ENCODE results near the gene FYN.
"Not testable (repeated sequence)": the region's sequence is repeated elsewhere in the genome, so short reads cannot be mapped to it uniquely, and the experiment has no call there.

Gene FYN

GRCh38 chr6:111687652-111688051 lies 185.6 kb downstream of the FYN start:
- DNase-seq, result no peak

GRCh38 chr6:111686932-111687266 lies 186.4 kb downstream of the FYN start:
- DNase-seq, result no peak

GRCh38 chr6:111686249-111686931 lies 186.9 kb downstream of the FYN start:
- peak in 21 of 56 donors; percentile 16 to 69 (median 36) for DNase-seq

DNA sequence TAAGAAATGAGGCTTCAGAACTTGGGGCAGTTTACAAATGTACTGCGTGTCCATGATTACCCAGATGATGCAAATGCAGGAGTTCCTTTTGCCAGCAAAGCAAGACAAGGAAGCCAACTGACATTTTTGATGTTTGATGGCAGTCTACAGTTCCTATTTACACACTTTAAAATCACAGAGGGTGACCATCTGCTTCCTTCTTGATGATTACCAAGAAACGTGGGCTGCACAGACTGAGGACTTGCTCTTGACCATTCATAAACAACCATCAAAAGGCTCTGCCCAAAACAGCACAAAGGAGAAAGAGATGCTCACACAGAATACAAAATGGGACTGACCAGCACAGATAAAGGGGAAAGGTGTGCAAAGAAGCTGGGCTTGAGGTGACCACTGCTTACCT lies 187.7 kb downstream of the FYN start:
- DNase-seq, result no peak

DNA sequence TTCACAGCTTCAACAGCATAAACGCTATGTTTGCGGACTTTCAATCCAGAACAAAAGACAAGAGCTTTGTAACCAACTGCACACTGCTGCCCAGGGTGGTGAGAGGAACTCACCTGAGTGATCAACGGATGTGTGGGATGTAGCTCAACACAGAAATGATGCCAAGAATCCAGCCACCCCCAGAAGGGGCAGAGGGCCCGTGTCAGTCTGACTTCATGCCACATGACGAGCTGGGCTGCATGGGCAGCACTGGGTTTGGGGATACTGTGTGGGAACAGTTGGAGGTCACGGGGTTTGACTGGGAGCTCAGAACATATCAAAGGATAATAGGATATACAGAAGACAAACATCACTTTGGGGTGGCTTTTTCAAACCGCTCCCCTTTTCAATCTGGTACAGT lies 188.2 kb downstream of the FYN start:
- no peak for DNase-seq

GRCh38 chr6:111683749-111684267 lies 189.4 kb downstream of the FYN start:
- no peak for DNase-seq

DNA sequence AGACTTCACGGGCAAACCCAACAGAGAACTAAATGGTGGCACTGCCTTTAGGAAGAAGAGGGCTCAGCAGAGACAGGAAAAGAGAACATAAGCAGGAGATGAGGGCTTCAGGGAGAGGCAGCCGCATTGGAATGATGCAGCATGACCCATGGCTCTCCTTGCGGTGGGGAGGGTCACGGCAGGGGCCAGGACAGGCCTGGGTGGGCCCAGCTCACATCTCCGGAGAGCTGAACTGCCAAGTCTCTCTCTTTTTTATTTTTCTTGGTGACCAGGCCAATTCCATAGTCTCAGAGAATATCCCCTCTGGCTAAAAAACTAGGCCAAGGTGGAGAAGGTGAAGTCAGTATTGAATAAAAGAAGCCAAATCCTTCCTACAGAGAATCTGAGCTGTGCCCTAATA lies 190.1 kb downstream of the FYN start:
- DNase-seq, result no peak

DNA sequence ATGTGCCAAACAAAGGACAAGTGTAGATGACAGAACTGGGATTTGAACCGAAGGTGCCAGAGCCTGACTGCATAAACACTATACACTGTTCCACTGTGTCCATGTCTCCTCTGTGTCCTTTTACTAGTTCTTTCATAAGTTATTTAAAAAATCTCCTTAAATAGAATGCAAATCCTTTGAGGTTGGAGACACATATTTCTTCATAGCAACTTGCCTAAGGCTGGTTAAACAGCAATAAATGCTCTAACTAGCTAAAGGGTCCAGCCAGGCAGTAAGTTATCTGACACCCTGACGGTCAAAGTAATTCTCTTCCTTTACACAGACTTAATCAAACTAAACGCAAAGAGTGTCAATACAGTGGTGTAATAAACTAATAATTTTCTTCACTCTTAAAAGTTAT lies 191.4 kb downstream of the FYN start:
- DNase-seq, result no peak

DNA sequence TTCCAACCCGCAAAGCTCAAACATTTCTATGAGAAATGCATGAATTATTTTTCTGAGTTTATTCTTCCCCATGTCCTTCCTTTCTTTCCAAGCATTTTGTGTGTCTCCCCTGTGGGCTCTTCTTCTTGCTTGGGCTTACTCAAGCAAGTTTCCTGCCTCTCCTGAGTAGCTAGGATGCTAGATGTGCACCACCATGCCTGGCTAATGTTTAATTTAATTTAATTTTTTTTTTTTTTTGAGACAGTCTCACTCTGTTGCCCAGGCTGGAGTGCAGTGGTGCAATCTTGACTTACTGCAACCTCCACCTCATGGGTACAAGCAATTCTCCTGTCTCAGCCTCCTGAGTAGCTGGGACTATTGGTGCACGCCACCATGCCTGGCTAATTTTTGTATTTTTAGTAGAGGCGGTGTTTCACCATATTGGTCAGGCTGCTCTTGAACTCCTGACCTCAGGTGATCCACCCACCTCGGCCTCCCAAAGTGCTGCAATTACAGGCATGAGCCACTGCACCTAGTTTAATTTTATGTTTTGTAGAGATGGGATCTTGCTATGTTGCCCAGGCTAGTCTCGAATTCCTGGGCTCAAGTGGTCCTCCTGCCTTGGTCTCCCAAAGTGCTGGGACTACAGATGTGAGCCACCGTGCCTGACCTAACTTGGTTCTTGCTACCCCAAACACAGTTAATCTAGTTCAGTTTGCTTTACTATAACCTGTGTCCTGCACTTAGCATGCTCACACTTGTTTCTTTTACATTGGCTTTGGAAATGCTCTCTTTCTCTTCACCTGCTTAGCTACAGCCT lies 192.2 kb downstream of the FYN start:
- DNase-seq, result not testable (repeated sequence)

GRCh38 chr6:111680015-111680712 lies 193.1 kb downstream of the FYN start:
- DNase-seq, result peak in 13 of 56 donors; percentile 14 to 57 (median 28)

GRCh38 chr6:111679126-111679858 lies 194.0 kb downstream of the FYN start:
- no peak for DNase-seq

- no peak for DNase-seq
These were observed 195.8 kb downstream of the FYN start for GRCh38 chr6:111677249-111677990.

DNA sequence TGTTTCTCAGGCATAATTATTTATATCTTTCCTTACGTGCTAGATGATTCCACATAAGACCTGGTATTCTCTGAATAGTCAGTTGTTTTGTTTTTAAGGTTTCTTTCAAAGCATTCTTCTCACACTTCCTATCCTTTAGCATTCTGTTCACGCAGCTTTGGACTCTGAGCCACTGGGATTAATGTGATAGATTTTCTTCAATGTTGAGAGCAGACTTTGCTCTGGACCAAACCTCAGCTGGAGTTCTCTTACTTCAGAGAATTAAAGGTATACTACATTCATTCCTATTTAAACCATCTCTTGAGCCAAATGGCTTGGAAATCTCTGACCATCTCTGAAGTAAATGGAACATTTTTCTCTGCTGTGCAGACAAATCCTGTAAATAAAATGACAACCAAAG lies 196.9 kb downstream of the FYN start:
- DNase-seq, result no peak

DNA sequence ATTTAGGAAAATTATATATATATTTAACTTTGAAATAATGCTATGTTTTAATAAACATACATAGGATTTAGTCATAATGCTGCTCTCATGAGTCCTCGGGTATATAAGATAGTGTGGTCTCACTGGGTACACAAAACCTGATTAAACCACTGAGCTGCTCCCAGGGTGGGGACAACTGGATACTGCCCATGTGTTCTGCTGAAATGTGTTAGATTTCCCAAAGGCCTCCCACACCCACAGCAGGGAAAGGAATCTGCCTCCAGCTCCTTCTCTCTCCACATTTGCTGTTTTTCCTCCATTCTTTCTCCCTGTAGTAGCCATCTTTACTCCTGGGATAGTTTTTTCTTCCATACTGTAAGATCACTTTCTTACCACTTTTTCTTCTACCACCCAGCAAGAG lies 198.4 kb downstream of the FYN start:
- no peak for DNase-seq

DNA sequence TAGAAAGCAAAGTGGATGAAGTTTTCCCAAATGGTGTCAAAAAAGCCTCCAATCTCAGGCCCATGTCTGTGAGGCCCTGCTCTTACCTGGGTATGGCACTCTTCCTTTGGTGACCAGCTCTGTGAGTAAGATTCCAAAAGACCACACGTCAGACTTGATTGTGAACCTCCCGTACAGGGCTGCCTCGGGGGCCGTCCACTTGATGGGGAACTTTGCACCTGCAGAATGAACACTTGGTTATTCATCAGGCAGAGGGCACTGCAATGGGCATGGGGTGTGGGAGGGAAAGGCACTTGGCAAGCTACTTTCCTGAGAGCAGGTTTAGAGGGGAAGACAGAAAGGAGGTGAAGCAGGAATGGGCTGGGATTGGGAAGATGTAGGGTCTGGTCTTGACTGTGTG lies 198.8 kb downstream of the FYN start:
- DNase-seq, result no peak

DNA sequence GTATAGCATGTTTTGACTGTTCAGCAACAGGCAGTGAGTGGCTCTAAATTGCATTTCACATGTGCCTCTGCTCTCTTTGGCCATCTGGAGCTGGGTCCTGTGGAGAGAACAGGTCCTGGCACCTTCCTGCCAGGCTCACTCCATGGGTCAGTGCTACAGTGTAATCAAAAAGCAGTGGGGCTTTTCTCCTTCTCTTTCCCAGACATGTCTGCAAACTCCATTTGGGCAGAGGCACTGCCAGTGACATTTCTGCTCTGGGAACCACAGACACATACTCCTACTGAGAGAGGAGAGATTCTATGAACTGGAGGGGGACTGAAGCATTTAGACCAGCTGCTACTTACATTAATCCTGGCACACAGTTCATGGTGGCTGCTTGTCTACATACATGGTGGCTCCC lies 199.3 kb downstream of the FYN start:
- DNase-seq, result no peak

DNA sequence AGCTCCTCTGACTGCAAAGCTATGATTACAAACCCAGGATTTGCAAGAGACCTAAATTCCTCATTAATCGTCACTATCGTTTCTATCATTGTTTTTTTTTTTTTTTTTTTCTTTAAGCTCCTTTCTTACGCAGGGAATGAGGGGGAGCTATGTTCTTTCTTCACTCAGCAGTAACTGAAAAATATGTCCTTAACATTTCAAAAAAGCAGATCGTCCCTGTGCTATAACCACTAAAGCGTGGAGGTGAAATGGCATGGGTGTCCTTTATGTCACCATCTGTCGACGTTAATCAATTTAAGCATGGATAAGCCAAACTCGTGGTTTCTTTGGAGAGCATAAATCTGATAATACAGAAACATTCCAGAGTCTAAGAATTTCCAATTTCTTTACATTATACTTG lies 199.7 kb downstream of the FYN start:
- DNase-seq, result no peak

GRCh38 chr6:111672761-111673450 lies 200.3 kb downstream of the FYN start:
- DNase-seq, result peak in 5 of 56 donors; percentile 8 to 32 (median 22)

DNA sequence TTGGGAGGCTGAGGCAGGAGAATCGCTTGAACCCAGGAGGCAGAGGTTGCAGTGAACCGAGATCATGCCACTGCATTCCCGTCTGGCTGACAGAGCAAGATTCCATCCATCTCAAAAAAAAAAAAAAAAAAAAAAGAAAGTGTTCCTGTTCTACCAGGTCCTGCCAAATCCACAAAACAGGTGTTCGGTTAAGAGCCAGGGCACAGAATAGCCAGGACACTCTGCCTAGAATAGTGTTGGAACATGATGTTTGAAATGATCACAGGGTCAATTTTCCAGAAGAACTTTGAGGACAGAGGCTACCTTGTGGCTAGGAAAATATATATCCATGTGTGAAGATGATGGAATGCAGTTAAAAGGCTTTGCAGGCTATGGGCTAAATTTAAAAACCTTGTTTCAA lies 203.9 kb downstream of the FYN start:
- DNase-seq, result no peak

GRCh38 chr6:111668410-111668809 lies 204.8 kb downstream of the FYN start:
- DNase-seq, result no peak

Measured in nucleus accumbens (tissue), 56 donors.